ENCODE measurements around the gene VEZT.

The VEZT gene

GRCh38 chr12:95213928-95214327 is 3.7 kb upstream of the VEZT start:
- Histone ChIP-seq H3K27me3 (ENCODE audit: insufficient read depth, low read depth) (no peaks in the 10 kb centered on the region), H3K27ac (no peak overlapping the region), H3K79me2 (ENCODE audit: insufficient read depth, low read depth) (peaks cover 12% of the 10 kb centered on the region), H2AFZ (ENCODE audit: low read depth) (no peak overlapping the region), H3K4me3 (IDR thresholded peaks at IDR 0.05; ENCODE audit: insufficient read depth, low read depth, low read length) (no peak overlapping the region), H3K9ac (no peak overlapping the region), H3K4me2 (no peak overlapping the region), H3K4me1 (ENCODE audit: low read depth, poor library complexity, severe bottlenecking) (peaks cover 10% of the 10 kb centered on the region), H3K36me3 (ENCODE audit: insufficient read depth) (no peaks in the 10 kb centered on the region), H4K20me1 (ENCODE audit: insufficient read depth) (no peaks in the 10 kb centered on the region)
- no peak for TF ChIP-seq CTCF (conservative IDR thresholded peaks at IDR 0.05; ENCODE audit: low read depth, low read length)

- no peak overlapping the region for H3K9ac ChIP-seq
- H3K4me2 ChIP-seq = no peak overlapping the region
- no peak overlapping the region for H3K4me3 ChIP-seq (IDR thresholded peaks at IDR 0.05; ENCODE audit: insufficient read depth, low read depth, low read length)
Measured at GRCh38 chr12:95214466-95214865, 3.1 kb upstream of the VEZT start.

GRCh38 chr12:95215949-95216348 is 1.7 kb upstream of the VEZT start:
- H3K4me2 ChIP-seq = peak overlapping the region; percentile 88
- peaks cover 32% of the 10 kb centered on the region for H3K79me2 ChIP-seq (ENCODE audit: insufficient read depth, low read depth)
- H3K9ac ChIP-seq = no peak overlapping the region; the same call in 1 of the 2 replicates
- H2AFZ ChIP-seq (ENCODE audit: low read depth) = no peak overlapping the region
- H3K27ac ChIP-seq = no peak overlapping the region
- H3K27me3 ChIP-seq (ENCODE audit: insufficient read depth, low read depth) = no peaks in the 10 kb centered on the region
- no peak overlapping the region for H3K4me3 ChIP-seq (IDR thresholded peaks at IDR 0.05; ENCODE audit: insufficient read depth, low read depth, low read length)
- peaks cover 22% of the 10 kb centered on the region for H3K4me1 ChIP-seq (ENCODE audit: low read depth, poor library complexity, severe bottlenecking)
- H3K36me3 ChIP-seq (ENCODE audit: insufficient read depth) = no peaks in the 10 kb centered on the region
- no peaks in the 10 kb centered on the region for H4K20me1 ChIP-seq (ENCODE audit: insufficient read depth)
- TF ChIP-seq CTCF (conservative IDR thresholded peaks at IDR 0.05; ENCODE audit: low read depth, low read length) = no peak

More at GRCh38 chr12:95214466-95214865, 3.1 kb upstream of the VEZT start:
- H2AFZ ChIP-seq (ENCODE audit: low read depth) = no peak overlapping the region
- H3K36me3 ChIP-seq (ENCODE audit: insufficient read depth) = no peaks in the 10 kb centered on the region
- H3K4me1 ChIP-seq (ENCODE audit: low read depth, poor library complexity, severe bottlenecking) = peaks cover 14% of the 10 kb centered on the region
- H3K79me2 ChIP-seq (ENCODE audit: insufficient read depth, low read depth) = peaks cover 17% of the 10 kb centered on the region
- no peak overlapping the region for H3K27ac ChIP-seq
- no peaks in the 10 kb centered on the region for H3K27me3 ChIP-seq (ENCODE audit: insufficient read depth, low read depth)
- TF ChIP-seq CTCF (conservative IDR thresholded peaks at IDR 0.05; ENCODE audit: low read depth, low read length) = no peak
- no peaks in the 10 kb centered on the region for H4K20me1 ChIP-seq (ENCODE audit: insufficient read depth)

GRCh38 chr12:95216711-95217376 is 763 bp upstream of the VEZT start:
- Histone ChIP-seq H3K27me3 (ENCODE audit: insufficient read depth, low read depth) (no peaks in the 10 kb centered on the region), H3K79me2 (ENCODE audit: insufficient read depth, low read depth) (peaks cover 41% of the 10 kb centered on the region), H3K4me3 (IDR thresholded peaks at IDR 0.05; ENCODE audit: insufficient read depth, low read depth, low read length) (no peak overlapping the region), H3K9ac (peak overlapping the region; percentile 49; the same call in 1 of the 2 replicates), H3K36me3 (ENCODE audit: insufficient read depth) (no peaks in the 10 kb centered on the region), H4K20me1 (ENCODE audit: insufficient read depth) (no peaks in the 10 kb centered on the region), H3K4me1 (ENCODE audit: low read depth, poor library complexity, severe bottlenecking) (peaks cover 22% of the 10 kb centered on the region), H3K27ac (peak overlapping the region; percentile 27; the same call in 1 of the 2 replicates), H2AFZ (ENCODE audit: low read depth) (peak overlapping the region; percentile 90), H3K4me2 (peak overlapping the region; percentile 88)
- no peak for TF ChIP-seq CTCF (conservative IDR thresholded peaks at IDR 0.05; ENCODE audit: low read depth, low read length)
